Activated CD8-positive, alpha-beta memory T cell treated with anti-CD3 and anti-CD28 coated beads, Interleukin-2, amount 50 U/mL, for 1 hour (primary cell): ENCODE data around the gene ATL1.
"Not testable (repeated sequence)": the region's sequence is repeated elsewhere in the genome, so short reads cannot be mapped to it uniquely, and the experiment has no call there.

Source experiments
- DNase-seq: peaks from one replicate; pipeline ENCODE4 v3.0.0-alpha.2; 2020; ENCODE audit errors: extremely low read depth

Gene ATL1

DNA sequence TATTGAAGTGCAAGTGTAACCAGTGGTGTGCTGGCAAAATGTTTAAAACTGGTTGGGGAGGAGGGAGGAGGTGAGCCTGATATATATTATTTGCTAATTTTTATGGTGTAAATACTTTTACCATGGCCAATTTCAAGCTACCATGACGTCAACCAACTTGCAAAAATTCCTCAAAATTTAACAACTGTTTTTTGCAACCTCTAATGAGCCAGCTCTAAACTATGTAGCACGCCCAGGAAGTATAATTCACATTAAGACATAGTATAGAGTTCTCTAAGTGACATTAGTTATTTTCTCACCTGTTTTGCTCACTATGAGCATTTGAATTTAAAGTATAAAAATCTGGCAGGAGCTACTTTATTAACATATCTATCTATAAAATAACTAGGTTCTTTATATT is 41.4 kb downstream of the ATL1 start:
- no peak for DNase-seq

GRCh38 chr14:50602035-50602434 is 42.1 kb downstream of the ATL1 start:
- DNase-seq, result no peak

DNA sequence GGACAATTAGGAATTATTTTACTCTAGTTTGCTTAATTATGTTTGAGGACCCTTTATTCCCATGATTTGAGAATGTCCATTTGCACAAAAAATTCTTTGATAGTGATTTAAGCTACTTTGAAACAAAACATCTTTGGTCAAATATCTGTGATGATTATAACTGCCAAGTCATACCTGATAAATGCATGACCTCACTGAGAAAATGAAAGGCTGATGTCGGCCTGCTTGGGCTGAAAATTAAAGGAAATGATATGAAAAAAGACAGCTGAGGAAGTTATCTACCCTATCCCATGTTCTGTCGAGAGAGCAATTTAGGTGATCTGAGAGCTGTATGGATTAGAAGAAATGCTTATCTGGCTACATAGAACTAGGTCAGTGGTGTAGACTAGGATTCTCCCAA is 43.6 kb downstream of the ATL1 start:
- no peak for DNase-seq

GRCh38 chr14:50605766-50606165 is 45.8 kb downstream of the ATL1 start:
- DNase-seq, result no peak

- no peak for DNase-seq
These were observed 46.5 kb downstream of the ATL1 start for GRCh38 chr14:50606468-50606867.

DNA sequence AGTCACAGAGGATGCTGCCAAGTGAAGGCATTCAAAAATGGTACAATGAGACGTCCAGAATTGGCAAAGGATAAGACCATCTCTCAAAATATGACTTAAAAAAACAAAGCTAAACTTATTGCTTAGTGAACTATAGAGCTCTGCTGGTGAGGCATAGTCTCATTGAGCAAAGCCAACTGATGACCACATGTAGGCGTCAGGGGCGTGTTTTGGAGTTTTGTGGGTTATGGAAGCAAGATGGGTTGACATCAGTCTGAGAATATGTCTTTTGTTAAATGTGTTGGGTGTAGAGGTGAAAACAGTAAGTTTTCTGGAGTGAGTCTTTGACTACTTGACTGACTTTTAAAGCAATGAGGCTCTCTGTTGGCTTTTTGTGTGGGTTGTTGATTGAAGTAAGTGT is 47.2 kb downstream of the ATL1 start:
- no peak for DNase-seq

DNA sequence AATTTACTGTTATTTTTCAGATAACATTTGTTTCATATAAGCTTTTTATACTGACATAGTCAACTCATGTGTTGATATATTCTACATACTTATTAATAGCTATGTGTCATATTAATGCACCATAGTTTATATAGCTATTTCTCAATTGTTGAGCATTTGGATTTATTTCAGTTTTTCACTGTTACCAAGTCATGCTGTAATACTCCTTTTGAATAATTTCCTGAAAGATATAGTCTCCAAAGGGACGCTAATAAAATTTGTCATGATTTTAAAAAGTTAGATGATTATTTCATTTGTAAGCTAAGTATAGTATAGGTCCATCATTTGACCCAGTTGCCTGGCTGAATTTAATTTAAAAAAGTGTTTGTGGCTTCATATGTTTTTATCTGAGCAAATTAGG is 47.8 kb downstream of the ATL1 start:
- DNase-seq, result no peak

DNA sequence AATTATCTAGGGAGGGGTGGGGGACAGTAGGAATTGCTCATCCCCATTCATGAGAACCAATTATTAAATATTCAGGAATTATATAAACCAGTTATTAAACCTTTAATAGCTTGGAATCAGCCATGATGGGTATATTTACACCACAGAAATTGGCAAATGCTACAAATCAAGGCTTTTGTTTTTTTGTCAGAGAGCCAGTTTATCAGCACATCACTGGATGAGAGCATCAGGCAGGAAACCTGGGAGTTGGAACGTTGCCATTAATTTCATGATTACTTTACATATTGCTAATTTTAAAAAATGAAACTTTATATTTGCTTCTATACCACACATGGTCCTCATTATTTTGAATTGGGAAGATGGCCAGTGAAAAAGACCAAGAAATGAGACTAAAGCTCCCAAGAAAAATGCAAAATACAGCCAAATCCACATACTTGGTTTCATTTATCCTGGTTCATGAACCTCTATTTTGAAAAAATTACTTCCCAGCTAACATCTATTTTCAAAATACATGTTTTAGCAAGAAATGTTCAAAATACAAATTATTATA is 48.4 kb downstream of the ATL1 start:
- DNase-seq, result no peak

DNA sequence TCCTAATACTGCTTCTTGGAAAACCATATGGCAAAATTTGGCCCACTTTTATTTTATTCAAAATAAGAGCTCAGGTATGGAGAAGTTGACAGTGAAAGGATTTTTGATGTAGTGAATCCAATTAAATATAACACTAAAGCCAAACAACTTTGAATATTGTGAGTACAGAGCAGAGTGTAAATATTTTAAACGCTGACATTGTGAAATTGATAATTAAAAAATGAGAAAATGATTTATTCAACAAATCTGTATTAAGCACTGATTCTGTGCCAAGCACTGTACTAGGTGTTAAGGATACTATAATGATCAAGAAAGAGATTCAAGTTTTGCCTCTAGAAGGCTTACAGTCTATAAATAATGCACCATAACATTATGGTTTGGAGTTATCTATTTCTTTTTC is 50.5 kb downstream of the ATL1 start:
- no peak for DNase-seq

- no peak for DNase-seq
These were observed 52.9 kb downstream of the ATL1 start for GRCh38 chr14:50612806-50613205.

- no peak for DNase-seq
These were observed 55.1 kb downstream of the ATL1 start for GRCh38 chr14:50615056-50615455.

DNA sequence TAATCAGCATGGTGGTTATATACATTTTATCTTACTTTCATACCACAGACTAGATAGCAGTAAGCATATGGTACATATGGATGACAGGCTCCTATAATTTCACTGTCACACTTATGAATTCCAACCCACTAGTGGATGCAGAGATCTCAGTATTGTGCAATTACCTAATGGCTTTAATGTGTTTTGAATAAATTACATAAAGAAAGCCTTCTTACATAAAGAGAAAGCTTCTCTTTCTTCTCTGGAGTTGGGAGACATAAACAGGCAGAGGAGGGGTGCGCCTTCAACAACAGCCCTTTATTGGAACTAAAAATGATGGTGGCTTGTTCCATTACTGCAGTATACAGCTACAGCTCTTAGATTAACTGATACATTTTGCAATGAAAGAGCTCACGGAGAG is 55.6 kb downstream of the ATL1 start:
- DNase-seq, result no peak

GRCh38 chr14:50616275-50616674 is 56.3 kb downstream of the ATL1 start:
- DNase-seq, result no peak

- no peak for DNase-seq
These were observed 59.7 kb downstream of the ATL1 start for GRCh38 chr14:50619569-50620141.

DNA sequence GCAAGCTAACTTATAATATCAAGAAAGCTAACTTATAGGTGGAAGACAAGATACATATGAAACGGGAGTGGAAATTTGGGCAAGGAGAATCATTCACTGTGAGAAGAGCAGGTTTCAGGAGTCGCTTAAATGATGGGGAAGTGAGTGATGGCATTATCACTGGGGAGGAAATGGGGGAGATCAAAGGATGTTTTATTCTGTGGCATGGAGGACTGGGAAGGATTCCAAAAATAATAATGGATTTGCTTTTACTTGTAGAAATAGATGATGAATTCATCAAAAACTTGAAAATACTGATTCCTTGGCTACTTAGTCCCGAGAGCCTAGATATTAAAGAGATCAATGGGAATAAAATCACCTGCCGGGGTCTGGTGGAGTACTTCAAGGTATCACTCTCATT is 60.4 kb downstream of the ATL1 start:
- DNase-seq, result no peak

GRCh38 chr14:50622978-50623377 is 63.0 kb downstream of the ATL1 start:
- no peak for DNase-seq

DNA sequence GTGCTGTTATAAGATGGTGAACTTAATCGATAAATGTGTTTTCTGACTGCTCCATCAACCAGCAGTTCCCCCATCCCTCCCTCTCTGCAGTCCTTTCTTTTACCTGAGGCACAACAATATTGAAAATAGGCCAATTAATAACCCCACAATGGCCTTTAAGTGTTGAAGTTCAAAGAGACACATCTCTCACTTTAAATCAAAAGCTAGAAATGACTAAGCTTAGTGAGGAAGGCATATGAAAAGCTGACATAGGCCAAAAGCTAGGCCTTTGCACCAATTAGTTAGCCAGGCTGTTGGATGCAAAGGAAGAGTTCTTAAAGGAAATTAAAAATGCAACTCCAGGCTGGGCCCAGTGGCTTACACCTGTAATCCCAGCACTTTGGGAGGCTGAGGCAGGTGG is 64.5 kb downstream of the ATL1 start:
- no peak for DNase-seq

DNA sequence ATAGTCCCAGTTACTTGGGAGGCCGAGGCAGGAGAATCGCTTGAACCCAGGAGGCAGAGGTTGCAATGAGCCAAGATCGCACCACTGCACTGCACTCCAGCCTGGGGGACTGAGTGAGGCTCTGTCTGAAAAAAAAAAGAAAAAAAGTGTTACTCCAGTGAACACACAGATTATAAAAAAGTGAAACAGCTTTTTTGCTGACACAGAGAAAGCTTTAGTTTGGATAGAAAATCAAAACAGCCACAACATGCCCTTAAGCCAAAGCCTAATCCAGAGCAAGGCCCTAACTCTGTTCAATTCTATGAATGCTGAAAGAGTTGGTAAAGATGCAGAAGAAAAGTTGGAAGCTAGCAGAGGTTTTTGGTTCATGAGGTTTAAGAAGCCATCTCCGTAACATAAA is 65.0 kb downstream of the ATL1 start:
- DNase-seq, result not testable (repeated sequence)

DNA sequence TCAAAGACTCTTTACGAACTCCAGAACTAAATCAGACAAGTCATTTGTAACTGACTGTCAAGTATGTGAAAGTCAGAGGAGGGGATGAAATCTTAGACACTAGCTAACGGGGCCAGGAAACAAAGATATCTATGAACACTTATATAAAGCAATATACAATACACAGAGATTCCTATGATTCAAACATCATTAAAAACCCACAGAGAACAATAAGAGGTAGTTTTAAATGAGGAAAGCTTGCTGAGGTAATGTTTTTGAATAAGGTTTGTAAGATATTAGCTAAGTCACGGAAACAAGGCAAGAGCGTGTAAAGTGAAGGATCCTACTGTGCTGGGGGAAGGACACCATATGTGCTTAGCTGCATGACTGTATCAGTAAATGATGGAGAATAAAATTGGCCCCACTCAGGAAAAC is 71.5 kb downstream of the ATL1 start:
- DNase-seq, result no peak

DNA sequence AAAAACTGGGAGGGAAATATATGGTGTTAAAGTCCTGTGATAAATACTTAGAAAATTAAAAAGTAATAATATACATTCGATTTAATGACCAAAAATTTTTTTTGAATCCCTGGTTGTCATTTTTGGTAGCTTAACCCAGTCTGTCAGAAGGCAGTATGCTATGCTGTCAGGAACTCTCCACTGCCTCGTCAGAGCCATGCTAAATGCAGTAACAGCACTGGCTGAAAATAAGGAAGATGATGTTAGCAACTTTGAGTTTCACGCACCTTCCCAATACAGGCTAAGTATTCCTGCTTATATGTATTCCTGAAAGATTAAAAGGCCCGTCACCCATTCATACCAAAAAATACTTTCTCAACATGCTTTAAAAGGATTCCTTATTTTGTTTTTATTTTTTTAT is 74.0 kb downstream of the ATL1 start:
- DNase-seq, result no peak

GRCh38 chr14:50635141-50635540 is 75.2 kb downstream of the ATL1 start:
- DNase-seq, result no peak

DNA sequence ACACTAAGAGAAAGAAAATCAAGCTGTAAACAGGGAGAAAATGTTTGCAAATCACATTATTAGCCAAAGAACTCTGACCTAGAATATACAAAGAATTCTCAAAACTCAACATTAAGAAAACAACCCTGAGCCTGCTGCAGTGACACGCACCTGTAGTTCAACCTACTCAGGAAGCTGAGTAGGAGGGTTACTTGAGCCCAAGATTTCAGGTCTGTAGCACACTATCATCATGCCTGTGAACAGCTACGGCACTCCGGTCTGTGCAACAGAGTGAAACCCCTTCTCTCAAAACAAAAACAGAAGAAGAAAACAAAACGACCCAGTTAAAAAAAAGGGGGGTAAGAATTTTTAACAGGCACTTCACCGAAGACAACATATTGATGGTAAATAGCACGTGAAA is 87.3 kb downstream of the ATL1 start:
- no peak for DNase-seq

GRCh38 chr14:50647753-50648152 is 87.8 kb downstream of the ATL1 start:
- no peak for DNase-seq

DNA sequence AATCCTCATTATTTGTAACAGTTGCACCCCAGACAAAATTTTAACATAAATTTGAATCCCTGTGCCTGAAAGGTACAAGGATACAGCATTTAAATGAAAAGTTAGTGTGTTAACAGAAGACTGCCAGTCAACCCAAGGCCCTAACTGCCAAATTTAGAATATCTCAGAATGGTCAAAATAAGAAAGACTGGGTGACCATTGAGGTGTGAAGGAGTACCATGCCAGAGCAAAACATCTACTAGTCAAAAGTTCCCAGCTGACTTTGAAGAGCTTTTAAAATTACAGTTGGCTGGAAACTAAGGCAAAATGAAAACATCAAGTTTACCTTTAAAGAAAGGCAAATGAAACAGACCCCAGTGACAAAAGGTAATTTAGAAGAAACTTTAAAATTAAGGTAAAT is 89.7 kb downstream of the ATL1 start:
- no peak for DNase-seq
